H9 (cell line): ENCODE data around the gene TEX13A. TPM values are rescaled to one million over a fixed set of nuclear protein-coding genes. Genes with fewer than 3 reads are reported as not detected.

Experiments used
- DNase-seq: peaks from one replicate; pipeline ENCODE4 v3.0.0-alpha.2; 2017
- H2AFZ ChIP-seq: one replicate; pipeline ENCODE4 v1.6.1; 2013; ENCODE audit warnings: mild to moderate bottlenecking, low read length, control low read depth, moderate library complexity
- H2AK5ac ChIP-seq: 2 replicates; pipeline ENCODE4 v1.6.1; 2013; ENCODE audit warnings: low read length, control low read depth, mixed read lengths; ENCODE audit not compliant: insufficient read length
- H2BK120ac ChIP-seq: one replicate; pipeline ENCODE4 v1.6.1; 2013; ENCODE audit warnings: low read depth, mild to moderate bottlenecking, low read length, control low read depth, inconsistent platforms; ENCODE audit not compliant: poor library complexity, severe bottlenecking
- H2BK12ac ChIP-seq: 2 replicates; pipeline ENCODE4 v1.6.1; 2013; ENCODE audit warnings: low read length, control low read depth, mixed read lengths, low read depth; ENCODE audit not compliant: insufficient read length
- H2BK15ac ChIP-seq: 2 replicates; pipeline ENCODE4 v1.6.1; 2013; ENCODE audit warnings: low read depth, low read length, control low read depth
- H2BK20ac ChIP-seq: one replicate; pipeline ENCODE4 v1.6.1; 2013; ENCODE audit warnings: low read depth, mild to moderate bottlenecking, low read length, control low read depth, inconsistent platforms; ENCODE audit not compliant: poor library complexity, severe bottlenecking
- H2BK5ac ChIP-seq: 2 replicates; pipeline ENCODE4 v1.6.1; 2013; ENCODE audit warnings: low read length, control low read depth, mixed read lengths; ENCODE audit not compliant: insufficient read length
- H3K14ac ChIP-seq: 2 replicates; pipeline ENCODE4 v1.6.1; 2013; ENCODE audit warnings: low read length, control low read depth; ENCODE audit not compliant: insufficient read depth
- H3K18ac ChIP-seq: 2 replicates; pipeline ENCODE4 v1.6.1; 2013; ENCODE audit warnings: low read depth, mild to moderate bottlenecking, mixed read lengths, low read length, control low read depth; ENCODE audit not compliant: insufficient read length
- H3K23ac ChIP-seq: 2 replicates; pipeline ENCODE4 v1.6.1; 2013; ENCODE audit warnings: low read length, control low read depth, mixed read lengths, low read depth; ENCODE audit not compliant: insufficient read length
- H3K23me2 ChIP-seq: 2 replicates; pipeline ENCODE4 v1.6.1; 2013; ENCODE audit warnings: low read depth, mild to moderate bottlenecking, mixed read lengths, low read length, control low read depth; ENCODE audit not compliant: insufficient read length, poor library complexity, severe bottlenecking
- H3K27ac ChIP-seq: 2 replicates; pipeline ENCODE4 v1.5.1; 2013; ENCODE audit warnings: low read length, control low read depth, mixed read lengths, low read depth; ENCODE audit not compliant: insufficient read length
- H3K27me3 ChIP-seq: 2 replicates; pipeline ENCODE4 v1.6.1; 2013; ENCODE audit warnings: low read length, control low read depth, inconsistent platforms; ENCODE audit not compliant: insufficient read depth
- H3K4ac ChIP-seq: 2 replicates; pipeline ENCODE4 v1.6.1; 2013; ENCODE audit warnings: low read depth, mild to moderate bottlenecking, control low read depth, inconsistent platforms, low read length, moderate library complexity
- H3K4me1 ChIP-seq: 2 replicates; pipeline ENCODE4 v1.6.1; 2013; ENCODE audit warnings: low read length, control low read depth, inconsistent platforms; ENCODE audit not compliant: insufficient read depth
- H3K4me2 ChIP-seq: 2 replicates; pipeline ENCODE4 v1.6.1; 2013; ENCODE audit warnings: low read length, control low read depth, mixed read lengths; ENCODE audit not compliant: insufficient read length, insufficient read depth
- H3K56ac ChIP-seq: 2 replicates; pipeline ENCODE4 v1.6.1; 2013; ENCODE audit warnings: low read depth, mild to moderate bottlenecking, mixed read lengths, low read length, control low read depth; ENCODE audit not compliant: insufficient read length
- H3K79me1 ChIP-seq: 2 replicates; pipeline ENCODE4 v1.6.1; 2013; ENCODE audit warnings: low read depth, mild to moderate bottlenecking, moderate library complexity, low read length, control low read depth, inconsistent platforms; ENCODE audit not compliant: insufficient read depth, poor library complexity, severe bottlenecking
- H3K79me2 ChIP-seq: 2 replicates; pipeline ENCODE4 v1.6.1; 2013; ENCODE audit warnings: low read length, control low read depth, inconsistent platforms; ENCODE audit not compliant: insufficient read depth
- H3K9ac ChIP-seq: 2 replicates; pipeline ENCODE4 v1.6.1; 2013; ENCODE audit warnings: low read length, control low read depth, mixed read lengths; ENCODE audit not compliant: insufficient read length; ENCODE audit errors: extremely low read depth
- H3K9me3 ChIP-seq: one replicate; pipeline ENCODE4 v1.6.1; 2013; ENCODE audit warnings: low read depth, low read length, inconsistent platforms; ENCODE audit not compliant: control insufficient read depth
- H3T11ph ChIP-seq: one replicate; pipeline ENCODE4 v1.6.1; 2013; ENCODE audit warnings: mild to moderate bottlenecking, low read length, control low read depth, inconsistent platforms
- H4K20me1 ChIP-seq: one replicate; pipeline ENCODE4 v1.6.1; 2013; ENCODE audit not compliant: control insufficient read depth, insufficient read length, insufficient read depth
- H4K5ac ChIP-seq: 2 replicates; pipeline ENCODE4 v1.6.1; 2013; ENCODE audit warnings: low read depth, mild to moderate bottlenecking, mixed read lengths, low read length, control low read depth; ENCODE audit not compliant: insufficient read length
- H4K8ac ChIP-seq: replicated peaks from 2 replicates; pipeline ENCODE4 v1.6.1; 2013; ENCODE audit warnings: low read length, control low read depth, mixed read lengths, low read depth; ENCODE audit not compliant: insufficient read length
- H4K91ac ChIP-seq: 2 replicates; pipeline ENCODE4 v1.6.1; 2013; ENCODE audit warnings: low read depth, mild to moderate bottlenecking, moderate library complexity, mixed read lengths, low read length, control low read depth; ENCODE audit not compliant: insufficient read length
- H3K27ac Mint-ChIP-seq, 3 experiments: 2 replicates in 2 of 3; 3 replicates in 1 of 3; pipeline ENCODE4 v1.8.0; 2020 to 2021; ENCODE audit warnings: mixed read lengths in 3 of 3, mild to moderate bottlenecking in 1 of 3, moderate library complexity in 1 of 3
- H3K27me3 Mint-ChIP-seq: 2 replicates; pipeline ENCODE4 v1.8.0; 2021; ENCODE audit warnings: low read depth, mild to moderate bottlenecking, moderate library complexity, mixed read lengths
- H3K36me3 Mint-ChIP-seq, 3 experiments: 2 replicates in 2 of 3; 3 replicates in 1 of 3; pipeline ENCODE4 v1.8.0; 2020 to 2021; ENCODE audit warnings: low read depth in 3 of 3, mixed read lengths in 3 of 3; ENCODE audit not compliant: insufficient read depth in 1 of 3
- H3K4me1 Mint-ChIP-seq, 2 experiments: 2 replicates each; pipeline ENCODE4 v1.8.0; 2020; ENCODE audit warnings: mixed read lengths in 2 of 2
- H3K4me3 Mint-ChIP-seq, 2 experiments: 2 replicates in 1 of 2; 3 replicates in 1 of 2; pipeline ENCODE4 v1.8.0; 2020 to 2021; ENCODE audit warnings: mild to moderate bottlenecking in 2 of 2, mixed read lengths in 2 of 2, moderate library complexity in 1 of 2
- H3K9me3 Mint-ChIP-seq, 2 experiments: 2 replicates in 1 of 2; 3 replicates in 1 of 2; pipeline ENCODE4 v1.8.0; 2020; ENCODE audit warnings: mild to moderate bottlenecking in 2 of 2, mixed read lengths in 2 of 2, moderate library complexity in 1 of 2
- CTCF ChIP-seq: fragments of 200-600 bp; sonication (generic); conservative IDR thresholded peaks from 3 replicates; pipeline ENCODE4 v1.8.0; 2021; ENCODE audit warnings: antibody characterized with exemption, mild to moderate bottlenecking
- WGBS: extraction: QIAGEN DNeasy Blood & Tissue Kit; methylation state at CpG from one replicate; pipeline ENCODE4 v1.1.7; 2013; ENCODE audit warnings: missing lambda C conversion rate, low lambda C conversion rate, mixed read lengths; ENCODE audit not compliant: insufficient read length; ENCODE audit errors: extremely low coverage; 5-methylcytosine and 5-hydroxymethylcytosine counted together
- total RNA-seq: library from RNA; stranded (reverse); gene quantifications from 2 replicates; pipeline ENCODE4 v1.2.1, GENCODE V29; 2021

TEX13A gene
- total RNA-seq, 1 experiment from 2014 or later = not detected

GRCh38 chrX:105173071-105173470 is 47.4 kb downstream of the TEX13A start:
- Histone ChIP-seq H3K56ac (no peak overlapping the region), H2AK5ac (no peak overlapping the region), H3K4me2 (no peak overlapping the region), H3K4ac (no peak overlapping the region), H3K9ac (no peak overlapping the region), H3K23me2 (no peaks in the 10 kb centered on the region), H3K27ac (no peak overlapping the region), H2BK5ac (no peak overlapping the region), H4K5ac (no peak overlapping the region), H3K14ac (no peak overlapping the region), H2BK120ac (no peak overlapping the region), H4K20me1 (no peaks in the 10 kb centered on the region), H3K27me3 (no peaks in the 10 kb centered on the region), H3K18ac (no peak overlapping the region), H4K8ac (no peak overlapping the region), H3T11ph (no peak overlapping the region), H4K91ac (no peak overlapping the region), H2BK15ac (no peak overlapping the region), H3K4me1 (no peaks in the 10 kb centered on the region), H2BK12ac (no peak overlapping the region), H2AFZ (no peak overlapping the region), H3K79me2 (no peaks in the 10 kb centered on the region), H3K9me3 (no peaks in the 10 kb centered on the region), H3K23ac (no peak overlapping the region), H3K79me1 (no peaks in the 10 kb centered on the region), H2BK20ac (no peak overlapping the region)
- Mint-ChIP-seq H3K36me3 (no peaks in the 10 kb centered on the region), H3K27ac (no peak overlapping the region), H3K27me3 (no peaks in the 10 kb centered on the region), H3K4me3 (no peak overlapping the region), H3K9me3 (peaks cover under 1 to 38% of the 10 kb centered on the region in 2 experiments; a peak in 3 of 5 replicates), H3K4me1 (peaks cover 0 to 4% of the 10 kb centered on the region in 2 experiments; a peak in 3 of 4 replicates)
- no peak for TF ChIP-seq CTCF
- WGBS = no CpG with 5 or more reads among the region's 4 CpGs
- no peak for DNase-seq
